ENCODE measurements around the gene ALCAM.

ALCAM gene

DNA sequence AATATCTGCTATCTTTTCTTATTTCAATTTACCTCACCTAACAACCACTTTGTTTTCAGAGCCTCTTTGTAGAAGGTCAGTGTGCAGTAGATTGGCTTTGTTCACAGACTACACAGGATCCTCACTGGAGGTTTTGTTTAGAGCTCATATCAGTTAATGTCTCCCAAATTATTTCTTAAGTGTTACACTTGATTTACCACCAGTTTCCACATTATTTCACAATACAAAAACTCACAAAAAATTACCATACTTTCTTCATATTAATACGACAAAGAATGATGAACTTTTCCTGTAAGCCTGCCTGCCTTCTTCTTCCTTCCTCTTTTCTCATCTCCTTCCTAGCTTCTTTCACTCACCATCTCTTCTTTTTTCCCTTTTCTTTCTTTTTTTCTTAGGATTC is 133.3 kb downstream of the ALCAM start:
- DNase-seq = no peak

DNA sequence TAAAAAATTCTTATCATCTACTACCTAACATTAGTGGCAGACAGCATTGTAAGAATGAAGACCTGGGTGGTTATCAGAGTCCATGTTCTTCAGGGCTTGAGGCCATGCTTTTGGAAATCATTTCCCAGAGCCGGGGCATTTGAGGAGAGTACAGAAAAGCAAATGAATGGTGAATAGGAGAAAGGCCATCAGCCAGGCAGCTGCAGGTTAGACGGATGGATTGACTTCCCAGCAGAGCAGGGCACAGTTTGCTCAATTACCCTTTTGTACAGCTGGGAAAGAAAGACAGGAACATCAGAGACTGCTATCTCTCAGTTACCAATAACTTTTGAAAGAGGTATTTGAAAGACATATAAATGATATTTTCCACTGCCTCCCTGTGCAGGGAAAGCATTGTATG is 135.6 kb downstream of the ALCAM start:
- DNase-seq = no peak

DNA sequence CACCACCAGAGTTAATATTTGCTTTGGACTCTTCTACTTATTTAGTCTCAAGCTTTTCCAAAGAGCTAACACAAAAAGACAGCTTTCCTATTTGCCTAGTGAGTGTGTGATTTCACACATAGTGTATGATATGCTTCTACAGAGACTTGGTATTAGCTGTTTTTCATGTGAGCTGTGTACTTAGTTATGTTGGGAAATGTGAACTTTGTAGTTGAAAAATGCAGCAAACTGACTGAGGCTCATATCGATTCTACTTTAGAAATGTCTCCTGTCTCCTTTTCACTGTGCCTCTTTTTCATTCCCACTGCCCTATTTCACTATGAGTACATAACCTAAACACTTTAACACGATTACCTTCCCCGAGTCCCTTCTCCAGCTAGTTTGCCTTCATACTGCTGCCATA is 136.5 kb downstream of the ALCAM start:
- no peak for DNase-seq

DNA sequence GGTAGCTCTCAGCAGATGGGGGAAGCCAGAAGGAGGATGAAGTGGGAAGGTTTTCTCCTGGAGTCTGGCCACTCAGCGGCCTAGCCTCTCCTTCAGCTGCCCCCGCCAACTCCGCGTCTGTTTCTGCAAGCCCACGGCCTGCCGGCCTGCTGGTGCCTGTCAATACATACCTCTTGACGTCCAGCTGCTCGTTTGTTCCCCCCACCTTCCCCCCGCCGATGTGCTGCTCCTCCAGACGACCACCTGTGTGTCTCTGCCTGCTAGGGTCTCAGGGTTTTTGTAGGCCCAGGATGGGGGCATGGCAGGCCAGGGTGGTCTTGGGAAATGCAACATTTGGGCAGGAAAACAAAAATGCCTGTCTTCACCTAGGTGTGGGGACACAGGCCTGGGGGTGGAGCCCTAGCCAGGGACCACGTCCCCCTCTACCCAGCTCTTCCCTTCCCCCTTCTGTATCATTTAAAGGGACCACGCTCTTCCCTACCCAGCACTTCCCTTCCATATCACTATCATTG is 137.8 kb downstream of the ALCAM start:
- DNase-seq = no peak

DNA sequence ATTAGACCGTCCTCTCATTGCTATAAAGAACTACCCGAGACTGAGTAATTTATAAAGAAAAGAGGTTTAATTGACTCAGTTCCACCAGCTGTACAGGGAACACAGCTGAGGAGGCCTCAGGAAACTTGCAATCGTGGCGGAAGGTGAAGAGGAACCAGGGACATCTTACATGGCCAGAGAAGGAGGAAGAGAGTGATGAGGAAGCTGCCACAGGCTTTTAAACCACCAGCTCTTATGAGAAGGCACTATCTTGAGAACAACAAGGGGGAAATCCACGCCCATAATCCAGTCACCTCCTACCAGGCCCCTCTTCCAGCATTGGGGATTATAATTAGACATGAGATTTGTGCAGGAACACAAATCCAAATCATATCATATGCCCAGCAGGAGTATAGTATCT is 138.5 kb downstream of the ALCAM start:
- no peak for DNase-seq

DNA sequence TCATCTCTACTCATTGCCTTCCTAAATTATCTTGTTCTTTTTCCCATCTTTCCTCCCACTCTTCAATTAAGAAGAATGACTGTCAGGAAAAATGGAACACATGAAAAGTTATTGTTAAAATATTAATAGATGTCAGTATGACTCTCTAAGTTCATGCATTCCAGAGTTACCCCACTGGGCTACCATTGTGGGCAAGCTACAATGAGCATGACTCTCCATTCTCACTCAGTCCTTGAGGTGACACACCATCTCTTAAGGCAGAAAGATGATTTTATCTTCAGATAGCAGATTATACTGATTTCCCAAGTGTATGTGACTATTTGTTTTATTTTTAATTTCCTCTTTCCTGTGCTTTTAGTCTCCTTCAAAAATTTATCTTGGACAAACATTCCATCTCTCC is 144.3 kb downstream of the ALCAM start:
- DNase-seq = no peak

DNA sequence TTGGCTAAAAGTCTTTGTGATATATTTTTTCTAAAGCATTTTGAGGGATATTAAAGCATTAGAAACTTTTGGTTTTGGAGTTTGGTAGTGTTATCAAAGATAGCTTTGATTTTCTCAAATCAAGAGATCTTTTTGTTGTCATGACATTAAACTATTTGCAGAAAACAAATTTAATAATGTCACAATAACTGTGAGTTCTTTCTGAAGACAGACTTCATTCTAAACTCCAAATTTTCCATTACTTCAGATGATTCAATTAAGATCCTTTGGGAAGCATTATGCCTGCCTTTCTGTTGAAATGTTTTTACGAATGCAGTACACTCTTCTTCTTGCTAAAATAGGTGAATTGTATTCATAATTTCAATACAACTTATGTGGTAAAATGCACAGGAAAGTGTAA is 145.4 kb downstream of the ALCAM start:
- no peak for DNase-seq

DNA sequence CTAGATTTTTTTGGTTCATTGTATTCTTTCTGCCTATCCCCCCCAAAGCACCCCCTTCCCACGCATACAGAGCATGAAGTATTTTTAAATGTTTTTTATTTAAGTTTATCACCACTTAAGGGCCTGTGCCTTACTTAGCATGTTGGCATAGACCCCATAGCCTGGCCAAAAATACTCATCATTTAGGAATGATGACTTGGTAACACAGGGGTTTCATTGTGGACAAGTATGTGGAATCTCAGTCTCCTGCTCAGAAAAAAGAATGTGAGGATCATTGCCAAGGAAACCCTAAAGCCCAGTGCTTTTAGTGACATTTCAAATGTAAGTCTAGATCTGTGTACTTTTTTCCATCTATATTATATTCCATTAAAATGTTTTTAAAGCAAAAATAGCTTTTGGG is 146.3 kb downstream of the ALCAM start:
- DNase-seq = no peak

DNA sequence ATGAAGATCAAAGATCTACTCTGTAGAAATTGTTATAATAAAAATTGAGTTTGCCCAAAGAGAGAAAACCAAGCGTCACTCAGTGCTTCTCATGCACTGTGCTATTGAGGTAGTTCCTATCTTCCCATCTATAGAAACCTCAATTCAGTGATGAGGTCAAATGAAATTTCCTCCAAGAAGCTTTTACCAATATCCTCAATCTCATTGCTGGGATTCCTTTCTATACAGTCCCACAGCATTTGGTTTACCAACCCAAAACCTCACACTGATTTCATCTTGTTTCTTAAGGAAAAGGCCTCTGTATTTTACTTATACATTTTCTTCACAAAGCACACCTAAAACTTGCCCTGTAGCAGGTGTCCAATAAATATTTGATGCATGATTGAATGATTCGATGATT is 147.2 kb downstream of the ALCAM start:
- DNase-seq = no peak

DNA sequence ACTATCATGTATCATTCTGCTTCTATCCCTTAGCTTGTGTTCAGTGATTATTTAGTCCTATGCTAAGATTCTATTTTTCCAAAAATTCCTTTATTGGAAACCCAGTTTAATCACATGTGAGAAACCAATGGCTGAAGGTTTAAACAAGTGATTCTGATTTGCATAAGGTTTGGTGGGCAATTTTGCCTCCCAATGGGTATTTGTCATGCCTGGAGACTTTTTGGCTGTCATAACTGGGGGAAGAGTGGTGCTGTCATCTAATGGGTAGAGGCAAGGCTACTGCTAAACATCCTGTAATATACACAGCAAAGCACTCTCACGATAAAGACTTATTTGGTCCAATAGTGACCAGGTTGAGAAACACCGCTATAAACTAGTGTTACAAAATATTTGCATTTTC is 148.7 kb downstream of the ALCAM start:
- no peak for DNase-seq

DNA sequence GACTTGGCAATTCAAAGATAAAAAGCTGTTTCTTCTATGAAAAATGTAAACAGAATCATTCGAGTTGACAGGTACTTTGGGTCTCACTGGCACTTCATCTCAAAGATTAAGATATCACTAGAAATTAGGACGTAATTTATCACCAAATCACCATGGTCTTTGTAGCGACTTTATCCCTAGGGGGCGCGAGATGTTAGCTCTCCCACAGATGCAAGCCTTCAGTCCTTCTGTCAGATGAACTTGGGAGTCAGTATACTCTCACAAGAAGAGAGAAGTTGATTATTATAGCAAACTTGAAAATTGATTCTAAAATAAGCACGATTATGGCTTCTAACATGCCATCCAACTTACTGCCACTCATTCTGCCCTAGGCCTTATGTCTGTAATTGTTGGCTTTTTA is 150.3 kb downstream of the ALCAM start:
- DNase-seq = no peak

DNA sequence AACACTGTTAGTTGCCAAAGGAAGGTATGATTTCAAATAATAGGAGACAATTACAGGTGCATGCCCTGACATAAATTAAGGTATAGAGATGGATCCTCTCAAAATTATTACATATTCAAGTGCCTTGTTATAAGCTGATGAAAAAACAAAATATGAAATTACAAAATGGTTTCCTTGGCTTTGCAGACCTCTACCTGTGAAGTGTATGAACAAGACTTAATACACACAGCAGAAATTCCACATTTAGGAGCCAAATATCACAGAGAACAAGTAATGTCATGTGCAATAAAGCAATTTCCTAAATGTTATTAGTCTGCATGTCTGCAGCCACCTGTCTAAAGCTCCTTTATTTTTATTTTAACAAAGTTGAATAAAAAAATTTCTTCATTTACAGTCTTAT is 151.5 kb downstream of the ALCAM start:
- DNase-seq = no peak

DNA sequence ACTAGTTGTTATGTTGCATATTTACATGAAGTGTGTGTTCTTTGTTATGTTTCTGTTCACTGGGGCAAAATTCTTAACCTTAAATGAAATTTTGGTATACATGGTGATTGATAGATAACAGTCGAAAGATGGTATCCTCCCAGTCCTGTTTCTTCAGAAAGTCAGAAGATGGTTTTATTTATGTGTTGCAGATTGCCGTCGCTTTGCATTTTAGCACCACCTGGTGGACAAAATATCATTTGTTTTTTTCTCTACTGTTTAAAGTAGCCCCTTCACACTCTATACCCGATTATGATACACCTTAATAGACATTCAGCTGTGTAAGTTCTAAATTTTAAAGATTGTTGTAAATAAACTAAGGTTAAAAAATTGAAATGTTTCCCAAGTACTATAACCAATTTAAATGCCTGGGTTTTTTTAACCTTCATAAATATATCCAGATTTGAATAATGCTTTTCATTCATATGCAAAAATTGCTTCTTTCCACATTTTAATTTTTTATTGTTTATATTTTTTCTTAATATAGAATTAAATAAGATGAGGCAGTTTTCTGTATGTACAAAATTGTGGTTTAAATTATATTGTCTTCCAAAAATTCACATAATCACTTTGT is 152.2 kb downstream of the ALCAM start:
- no peak for DNase-seq

DNA sequence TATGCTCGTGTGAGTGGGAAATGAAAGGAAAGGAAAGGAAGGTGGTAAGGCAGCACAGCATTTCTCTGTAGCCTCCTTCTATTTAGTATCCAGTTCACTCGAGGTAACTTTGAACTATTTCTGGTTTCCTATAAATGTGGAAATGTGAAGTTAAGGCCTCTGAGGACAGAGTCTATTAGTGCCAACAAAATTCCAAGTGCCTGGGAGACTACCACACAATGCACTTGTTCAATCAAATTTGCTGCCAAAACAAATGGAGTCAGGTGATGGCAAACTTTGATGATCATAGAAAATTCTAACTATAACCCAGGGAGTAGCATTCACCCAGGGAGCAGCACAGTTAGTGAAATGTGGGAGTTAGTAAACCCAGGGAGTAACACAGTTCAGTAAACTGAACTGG is 155.1 kb downstream of the ALCAM start:
- DNase-seq = no peak

DNA sequence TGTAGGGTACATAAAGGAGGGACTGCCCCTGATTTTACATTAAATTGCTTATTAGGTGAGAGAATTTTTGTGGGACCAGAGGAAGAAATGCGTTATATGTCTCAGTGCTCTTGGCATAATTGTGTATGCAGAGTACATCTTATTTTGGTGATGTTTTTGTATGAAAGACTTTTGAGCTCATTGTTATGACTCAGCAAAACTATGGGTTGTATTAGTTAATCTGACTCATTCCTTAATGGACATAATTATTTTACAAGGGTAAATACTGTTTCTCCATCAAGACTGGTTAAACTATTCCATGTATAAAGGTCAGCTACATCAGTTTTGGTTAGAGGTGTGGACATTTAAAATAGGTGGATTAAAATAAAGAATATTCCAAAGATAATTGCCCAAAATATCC is 156.8 kb downstream of the ALCAM start:
- DNase-seq = no peak

DNA sequence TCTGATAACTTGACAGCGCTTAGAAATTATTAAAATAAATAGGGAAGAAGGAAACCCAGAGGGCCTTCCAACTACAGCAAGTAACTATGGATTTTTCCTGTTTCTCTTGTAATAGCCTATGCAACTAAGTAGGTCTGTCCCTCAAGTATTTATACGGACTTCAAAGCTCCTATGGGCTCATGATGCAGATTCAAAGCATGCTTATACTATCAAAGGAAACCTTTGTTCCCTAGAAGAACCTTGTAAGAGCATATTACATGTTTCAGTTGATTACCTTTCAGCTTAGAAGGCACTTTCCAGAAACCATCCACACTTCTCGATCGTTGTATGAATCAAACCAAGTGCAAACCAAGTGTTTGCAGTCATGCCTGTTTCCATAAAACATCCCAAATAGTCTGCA is 158.8 kb downstream of the ALCAM start:
- DNase-seq = no peak

DNA sequence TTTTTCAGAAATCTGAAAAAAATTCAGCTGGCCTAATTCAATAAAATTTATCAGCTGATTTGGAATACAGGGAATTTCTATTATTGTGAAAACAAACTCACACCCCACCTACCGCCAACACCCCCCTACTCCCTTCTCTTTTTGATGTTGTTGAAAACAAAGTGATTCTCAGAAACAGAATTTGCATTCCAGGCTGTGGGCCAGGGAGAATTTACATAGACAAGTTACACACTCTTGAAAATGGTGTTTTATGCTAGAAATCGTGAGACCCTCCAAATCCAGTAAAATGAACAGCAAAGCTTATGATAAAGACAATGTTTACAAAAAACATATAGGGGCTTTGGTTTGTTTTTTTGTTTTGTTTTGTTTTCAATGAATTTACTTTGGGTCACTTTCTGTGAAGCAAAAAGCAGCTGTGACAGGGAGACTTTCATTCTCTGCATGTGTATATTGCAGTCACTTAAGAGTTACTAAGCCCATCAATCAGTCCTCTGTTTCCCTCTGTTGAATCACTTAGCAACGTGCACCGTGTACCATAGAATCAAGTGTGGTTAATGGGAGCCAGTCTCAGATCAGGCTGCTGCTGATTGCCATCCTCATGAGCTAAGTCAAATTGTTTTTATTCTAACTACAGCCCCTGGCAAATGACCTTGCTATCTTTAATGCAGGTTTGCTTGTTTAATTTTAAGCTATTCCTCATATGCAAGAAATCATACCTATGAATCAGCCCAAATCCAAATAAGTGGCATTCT is 159.8 kb downstream of the ALCAM start:
- no peak for DNase-seq

DNA sequence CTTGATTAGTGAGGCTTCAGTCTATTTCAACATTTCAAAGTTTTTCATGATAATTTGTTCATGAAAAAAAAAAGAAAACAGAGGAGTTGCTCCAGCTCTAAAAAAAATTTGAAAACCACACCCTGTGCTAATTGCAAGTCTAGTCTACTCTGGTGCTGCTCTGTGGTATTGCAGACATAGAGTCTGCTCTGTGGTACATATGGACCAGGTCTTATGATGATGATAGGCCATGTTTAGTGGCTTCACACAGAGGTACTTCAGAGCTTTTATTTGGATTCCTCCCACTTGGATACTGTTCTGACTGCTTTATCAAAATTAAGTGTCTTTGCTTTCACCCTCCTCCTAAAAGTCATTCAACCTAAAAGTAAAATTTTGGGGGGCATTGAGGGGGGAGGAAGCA is 160.8 kb downstream of the ALCAM start:
- DNase-seq = no peak

DNA sequence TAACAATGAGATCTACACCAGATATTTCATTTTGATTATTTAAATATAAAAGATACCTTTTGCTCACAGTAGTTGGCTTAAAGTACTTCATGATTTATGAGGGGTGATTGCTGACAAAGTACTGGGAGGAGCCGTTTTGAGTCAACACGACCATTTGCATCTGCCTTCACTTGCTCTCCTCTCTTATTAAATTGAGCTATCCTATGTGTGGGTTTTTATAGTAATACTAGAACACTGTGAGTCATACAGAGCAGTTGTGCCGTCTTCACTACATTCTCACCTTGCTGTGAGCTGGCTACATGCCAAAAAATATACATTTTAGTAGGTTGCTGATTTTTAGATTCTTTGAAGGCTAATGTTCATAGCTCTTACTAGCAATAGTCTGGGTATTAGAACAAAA is 161.2 kb downstream of the ALCAM start:
- DNase-seq = no peak

DNA sequence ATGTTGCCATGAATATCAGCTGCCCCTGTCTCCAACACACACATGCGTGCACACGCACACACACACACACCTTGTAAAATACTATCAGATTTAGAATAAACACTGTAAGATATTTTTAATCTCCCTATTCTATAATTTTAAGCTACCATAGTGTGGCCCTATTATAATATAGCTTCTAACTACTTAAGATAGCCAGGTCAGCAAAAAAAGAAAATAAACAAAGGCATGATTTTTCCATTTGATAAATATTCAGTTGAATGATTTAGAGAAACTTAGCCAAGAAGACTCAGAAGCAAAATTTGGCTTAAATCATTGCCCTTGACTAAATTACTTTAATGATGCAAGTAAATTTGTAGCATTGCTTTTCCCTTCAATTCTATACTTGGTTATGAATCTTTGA is 162.2 kb downstream of the ALCAM start:
- no peak for DNase-seq

DNA sequence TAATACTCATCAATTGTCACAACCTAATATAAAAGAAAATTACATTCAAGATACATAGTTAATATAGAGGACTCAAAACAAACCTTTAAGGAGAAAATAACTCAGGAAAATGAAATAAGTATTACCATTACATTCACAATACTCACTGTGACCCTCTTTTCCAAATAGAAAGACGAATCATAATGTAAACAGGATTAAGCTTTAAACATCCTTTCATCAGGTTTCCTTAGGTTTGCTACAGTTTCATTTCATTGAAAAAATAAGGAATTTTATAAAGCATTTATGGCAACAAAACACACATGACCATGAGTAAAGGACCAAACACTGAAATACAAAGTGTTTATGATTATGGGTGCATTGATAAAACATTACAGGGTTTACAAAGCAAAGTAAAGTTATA is 162.7 kb downstream of the ALCAM start:
- no peak for DNase-seq

DNA sequence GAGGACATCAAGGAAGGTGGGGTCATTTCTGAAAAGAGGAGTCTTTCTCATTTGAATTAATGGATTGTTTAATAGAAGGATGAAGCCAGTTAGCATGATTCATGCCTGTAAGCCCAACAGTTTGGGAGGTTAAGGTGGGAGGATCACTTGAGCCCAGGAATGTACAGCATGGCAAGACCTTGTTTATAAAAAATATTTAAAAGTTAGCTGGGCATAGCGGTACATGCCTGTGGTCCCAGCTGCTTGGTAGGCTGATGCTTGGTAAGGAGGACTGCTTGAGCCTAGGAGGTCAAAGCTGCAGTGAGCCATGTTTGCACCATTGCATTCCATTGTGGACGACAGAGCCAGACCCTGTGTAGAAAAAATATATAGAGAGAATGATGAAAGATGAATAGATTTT is 165.5 kb downstream of the ALCAM start:
- no peak for DNase-seq

DNA sequence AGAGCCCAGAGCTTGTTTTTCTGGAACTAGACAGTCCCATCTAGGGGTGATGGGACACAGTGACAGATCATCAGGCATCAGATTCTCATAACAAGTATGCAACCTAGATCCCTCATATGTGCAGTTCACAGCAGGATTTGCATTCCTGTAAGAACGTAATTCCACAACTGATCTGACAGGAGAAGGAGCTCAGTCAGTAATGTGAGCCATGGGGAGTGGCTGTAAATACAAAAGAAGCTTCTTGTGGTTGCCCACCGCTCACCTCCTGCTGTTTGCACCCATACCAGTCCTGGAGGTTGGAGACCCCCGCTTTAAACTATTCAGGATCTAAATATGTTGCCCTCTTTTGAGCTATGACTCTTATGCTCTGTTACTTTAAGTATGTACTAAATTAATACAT is 167.3 kb downstream of the ALCAM start:
- DNase-seq = no peak

DNA sequence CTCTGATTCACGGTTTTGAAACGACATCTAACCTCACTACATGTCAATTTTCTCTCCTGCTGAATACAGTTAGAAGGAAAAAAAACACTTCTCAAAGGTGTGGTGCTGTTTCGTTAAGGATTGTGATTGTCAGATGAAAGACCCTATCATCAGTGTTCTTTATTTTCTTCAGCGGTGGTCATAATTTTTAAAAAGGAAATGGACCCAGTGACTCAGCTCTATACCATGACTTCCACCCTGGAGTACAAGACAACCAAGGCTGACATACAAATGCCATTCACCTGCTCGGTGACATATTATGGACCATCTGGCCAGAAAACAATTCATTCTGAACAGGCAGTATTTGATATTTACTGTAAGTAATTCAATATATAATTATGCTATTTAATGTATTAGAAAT is 167.8 kb downstream of the ALCAM start:
- no peak for DNase-seq
